Measurements from ENCODE around the gene TOMM7.

TOMM7 gene

GRCh38 chr7:22822486-22823141, at the start of gene TOMM7:
Gene TOMM7 (minus strand): TSS chr7:22822849. CDS start chr7:22822779, 70 bp downstream.
- DNase-seq (ENCODE audit: low read depth), result peak; percentile 86

GRCh38 chr7:22872096-22872807, 49.6 kb upstream of the TOMM7 start:
- no peak for DNase-seq (ENCODE audit: low read depth)

GRCh38 chr7:22871661-22872060, 49.0 kb upstream of the TOMM7 start:
- no peak for DNase-seq (ENCODE audit: low read depth)

- DNase-seq (ENCODE audit: low read depth), result no peak
Observed at GRCh38 chr7:22868509-22868908, 45.9 kb upstream of the TOMM7 start.

- DNase-seq (ENCODE audit: low read depth), result no peak
Observed at GRCh38 chr7:22867589-22867988, 44.9 kb upstream of the TOMM7 start.

- no peak for DNase-seq (ENCODE audit: low read depth)
Observed at GRCh38 chr7:22867003-22867402, 44.4 kb upstream of the TOMM7 start.

GRCh38 chr7:22865602-22865960, 42.9 kb upstream of the TOMM7 start:
- DNase-seq (ENCODE audit: low read depth), result no peak

GRCh38 chr7:22864855-22865601, 42.4 kb upstream of the TOMM7 start:
- DNase-seq (ENCODE audit: low read depth), result no peak

- no peak for DNase-seq (ENCODE audit: low read depth)
Observed at GRCh38 chr7:22864301-22864700, 41.7 kb upstream of the TOMM7 start.

- no peak for DNase-seq (ENCODE audit: low read depth)
Observed at GRCh38 chr7:22863156-22863899, 40.7 kb upstream of the TOMM7 start.

- DNase-seq (ENCODE audit: low read depth), result no peak
Observed at GRCh38 chr7:22861576-22861975, 38.9 kb upstream of the TOMM7 start.

- no peak for DNase-seq (ENCODE audit: low read depth)
Observed at GRCh38 chr7:22860784-22861482, 38.3 kb upstream of the TOMM7 start.

- DNase-seq (ENCODE audit: low read depth), result no peak
Observed at GRCh38 chr7:22860337-22860736, 37.7 kb upstream of the TOMM7 start.

GRCh38 chr7:22859641-22860290, 37.1 kb upstream of the TOMM7 start:
- DNase-seq (ENCODE audit: low read depth), result no peak

GRCh38 chr7:22858640-22859561, 36.3 kb upstream of the TOMM7 start:
- peak; percentile 98 for DNase-seq (ENCODE audit: low read depth)

GRCh38 chr7:22858274-22858639, 35.6 kb upstream of the TOMM7 start:
- no peak for DNase-seq (ENCODE audit: low read depth)

GRCh38 chr7:22856416-22856815, 33.8 kb upstream of the TOMM7 start:
- no peak for DNase-seq (ENCODE audit: low read depth)

GRCh38 chr7:22855049-22855392, 32.4 kb upstream of the TOMM7 start:
- DNase-seq (ENCODE audit: low read depth), result no peak

- DNase-seq (ENCODE audit: low read depth), result no peak
Observed at GRCh38 chr7:22854158-22855048, 31.8 kb upstream of the TOMM7 start.

All from non-pigmented ciliary epithelial cell (primary cell).